GM12865 (cell line): Measurements from ENCODE around the gene ZNF783.
A peak's percentile ranks its signal among the peaks of the same experiment; 100 is the strongest.

Experiments used
- DNase-seq: peaks from one replicate; pipeline ENCODE4 v3.0.0; 2010; ENCODE audit warnings: low read depth
- H3K4me3 ChIP-seq: 2 replicates; pipeline ENCODE4 v1.5.1; 2011; ENCODE audit warnings: mild to moderate bottlenecking, low read depth, low read length, control low read depth
- CTCF ChIP-seq: IDR thresholded peaks from 2 replicates; pipeline ENCODE4 v1.5.1; 2011; ENCODE audit warnings: low read length, control low read depth, low read depth, inconsistent platforms; ENCODE audit not compliant: insufficient read depth; ENCODE audit errors: missing control alignments

Gene ZNF783

GRCh38 chr7:149307775-149308501, 45.9 kb downstream of the ZNF783 start:
- DNase-seq: no peak
- no peak overlapping the region for H3K4me3 ChIP-seq
- TF ChIP-seq CTCF: no peak

GRCh38 chr7:149310113-149310836, 48.3 kb downstream of the ZNF783 start:
- TF ChIP-seq CTCF: peak; percentile 53
- DNase-seq: peak; percentile 70
- H3K4me3 ChIP-seq: no peak overlapping the region

- H3K4me3 ChIP-seq: no peak overlapping the region
- no peak for TF ChIP-seq CTCF
- DNase-seq: no peak
These were observed 49.1 kb downstream of the ZNF783 start for GRCh38 chr7:149310990-149311573.

GRCh38 chr7:149313981-149314380, 52.0 kb downstream of the ZNF783 start:
- no peak for DNase-seq
- TF ChIP-seq CTCF: no peak
- no peak overlapping the region for H3K4me3 ChIP-seq

- no peak for TF ChIP-seq CTCF
- H3K4me3 ChIP-seq: no peak overlapping the region
- DNase-seq: no peak
These were observed 54.6 kb downstream of the ZNF783 start for GRCh38 chr7:149316606-149317005.

GRCh38 chr7:149317496-149317895, 55.5 kb downstream of the ZNF783 start:
- no peak for DNase-seq
- H3K4me3 ChIP-seq: no peak overlapping the region
- TF ChIP-seq CTCF: no peak
